PC-3 (cell line): ENCODE measurements around the gene CNTNAP2. TPM values are rescaled to one million over a fixed set of nuclear protein-coding genes. Genes with fewer than 3 reads are reported as not detected.

Source experiments
- ATAC-seq: fragments of 200-7000 bp; cut with Tn5 transposase; 2 replicates; pipeline ENCODE4 v1.9.1; 2020; ENCODE audit warnings: mild to moderate bottlenecking, moderate library complexity
- BruUV-seq: library from RNA; stranded (reverse); fragments of 400-500 nt; replicated peaks from 2 replicates; lab custom pipeline; 2021; lab: Mats Ljungman, UMichigan
- CTCF ChIA-PET: fragments of 300-600 bp; sonication (Branson Sonifier 250); formaldehyde crosslinking; loops from one replicate; lab custom pipeline; 2022; ENCODE audit warnings: antibody characterized with exemption; lab: Charles Lee
- POLR2A ChIA-PET: fragments of 300-600 bp; sonication (Branson Sonifier 250); formaldehyde crosslinking; loops from one replicate; lab custom pipeline; 2022; ENCODE audit warnings: antibody characterized with exemption; ENCODE audit not compliant: unreplicated experiment; lab: Charles Lee
- DNase-seq: peaks from one replicate; pipeline ENCODE4 v3.0.0-alpha.2; 2015
- H2AFZ ChIP-seq: fragments of 300-600 bp; sonication (generic); 2 replicates; pipeline ENCODE4 v1.6.0; 2016; ENCODE audit warnings: antibody characterized with exemption, low read length
- H3F3A ChIP-seq: fragments of 300-600 bp; sonication (generic); one replicate; pipeline ENCODE4 v1.6.0; 2017; ENCODE audit warnings: antibody characterized with exemption, low read length, control low read depth, mild to moderate bottlenecking; ENCODE audit not compliant: unreplicated experiment
- H3K27ac ChIP-seq: fragments of 300-600 bp; sonication (generic); 2 replicates; pipeline ENCODE4 v1.5.1; 2016; ENCODE audit warnings: mild to moderate bottlenecking, low read length
- H3K27me3 ChIP-seq: fragments of 300-600 bp; sonication (generic); 2 replicates; pipeline ENCODE4 v1.6.1; 2016; ENCODE audit warnings: low read length, mixed read lengths
- H3K36me3 ChIP-seq: fragments of 300-600 bp; sonication (generic); 2 replicates; pipeline ENCODE4 v1.6.1; 2016; ENCODE audit warnings: low read depth, mixed run types, low read length, mixed read lengths
- H3K4me1 ChIP-seq: fragments of 300-600 bp; sonication (generic); 2 replicates; pipeline ENCODE4 v1.5.1; 2016; ENCODE audit warnings: low read length; ENCODE audit not compliant: insufficient read depth
- H3K4me2 ChIP-seq: fragments of 300-600 bp; sonication (generic); 2 replicates; pipeline ENCODE4 v1.6.0; 2016; ENCODE audit warnings: low read length
- H3K4me3 ChIP-seq: fragments of 300-600 bp; sonication (generic); 2 replicates; pipeline ENCODE4 v1.5.1; 2016; ENCODE audit warnings: mild to moderate bottlenecking, low read length, mixed read lengths
- H3K79me2 ChIP-seq: fragments of 300-600 bp; sonication (generic); 2 replicates; pipeline ENCODE4 v1.6.1; 2017; ENCODE audit warnings: low read length, mixed read lengths
- H3K9ac ChIP-seq: fragments of 300-600 bp; sonication (generic); 2 replicates; pipeline ENCODE4 v1.6.0; 2016; ENCODE audit warnings: mild to moderate bottlenecking, low read length
- H3K9me2 ChIP-seq: fragments of 300-600 bp; sonication (generic); replicated peaks from 2 replicates; pipeline ENCODE4 v1.6.1; 2016; ENCODE audit warnings: mixed run types, low read length, mixed read lengths
- H3K9me3 ChIP-seq: fragments of 300-600 bp; sonication (generic); 2 replicates; pipeline ENCODE4 v1.6.1; 2016; ENCODE audit warnings: low read length, mixed read lengths
- H4K20me1 ChIP-seq: fragments of 300-600 bp; sonication (generic); 2 replicates; pipeline ENCODE4 v1.6.1; 2016; ENCODE audit warnings: low read length, mixed read lengths
- CTCF ChIP-seq: fragments of 300-600 bp; sonication (generic); conservative IDR thresholded peaks from 2 replicates; pipeline ENCODE4 v1.5.1; 2017; ENCODE audit warnings: antibody characterized with exemption, low read depth, mild to moderate bottlenecking, low read length
- EZH2 ChIP-seq: fragments of 300-600 bp; sonication (generic); IDR thresholded peaks from one replicate; pipeline ENCODE4 v1.6.1; 2017; ENCODE audit warnings: antibody characterized with exemption, mild to moderate bottlenecking, low read length; ENCODE audit not compliant: unreplicated experiment
- EZH2phosphoT487 ChIP-seq: fragments of 300-600 bp; sonication (generic); IDR thresholded peaks from 2 replicates; pipeline ENCODE4 v1.6.1; 2018; ENCODE audit warnings: mild to moderate bottlenecking, antibody characterized with exemption, low read length, borderline replicate concordance
- intact Hi-C: fragments of 100-400 bp; cut with micrococcal nuclease; formaldehyde crosslinking; loops from 2 replicates; pipeline ENCODE4 v1.9.0; 2023
- total RNA-seq: library from RNA; depleted of rRNA; stranded (reverse); fragments of >200 nt; gene quantifications from 2 replicates; pipeline ENCODE4 v1.2.3, GENCODE V29; 2014

Gene CNTNAP2
- total RNA-seq, 1 experiment from 2014 or later: 1.5 TPM

- intact Hi-C loops: no loop called here
- CTCF ChIA-PET: no interaction called here
- BruUV-seq: no TSS peak
Observed at GRCh38 chr7:146201945-146202344, 85.3 kb downstream of the CNTNAP2 start.

GRCh38 chr7:146206270-146206669 lies 89.7 kb downstream of the CNTNAP2 start:
- TF ChIP-seq EZH2 (no peak), EZH2phosphoT487 (no peak), CTCF (no peak)
- H3K4me2 ChIP-seq: no peak overlapping the region
- H3K9me2 ChIP-seq: no peaks in the 10 kb centered on the region
- ChIA-PET POLR2A (no interaction called here), CTCF (no interaction called here)
- no peak overlapping the region for H3K9ac ChIP-seq
- intact Hi-C loops: no loop called here
- H3K9me3 ChIP-seq: no peaks in the 10 kb centered on the region
- no TSS peak for BruUV-seq
- H3F3A ChIP-seq: no peaks in the 10 kb centered on the region
- no peaks in the 10 kb centered on the region for H3K4me1 ChIP-seq
- no peak overlapping the region for H3K27ac ChIP-seq
- ATAC-seq: no peak
- no peak overlapping the region for H3K4me3 ChIP-seq
- no peak for DNase-seq
- H2AFZ ChIP-seq: no peak overlapping the region
- no peaks in the 10 kb centered on the region for H4K20me1 ChIP-seq
- H3K27me3 ChIP-seq: no peaks in the 10 kb centered on the region
- H3K79me2 ChIP-seq: no peaks in the 10 kb centered on the region
- H3K36me3 ChIP-seq: no peaks in the 10 kb centered on the region

More at GRCh38 chr7:146201945-146202344, 85.3 kb downstream of the CNTNAP2 start:
- Histone ChIP-seq H3K79me2 (no peaks in the 10 kb centered on the region), H3K9ac (no peak overlapping the region), H3K9me2 (no peaks in the 10 kb centered on the region), H3K4me3 (no peak overlapping the region), H3K36me3 (no peaks in the 10 kb centered on the region), H2AFZ (no peak overlapping the region), H3K4me2 (no peak overlapping the region), H4K20me1 (no peaks in the 10 kb centered on the region), H3F3A (no peaks in the 10 kb centered on the region), H3K27me3 (no peaks in the 10 kb centered on the region), H3K4me1 (no peaks in the 10 kb centered on the region), H3K27ac (no peak overlapping the region), H3K9me3 (no peaks in the 10 kb centered on the region)
- POLR2A ChIA-PET: no interaction called here
- no peak for TF ChIP-seq EZH2
- no peak for TF ChIP-seq EZH2phosphoT487
- TF ChIP-seq CTCF: no peak
- ATAC-seq (no peak), DNase-seq (no peak)

GRCh38 chr7:146208492-146208891 lies 91.9 kb downstream of the CNTNAP2 start:
- Histone ChIP-seq H3K79me2 (no peaks in the 10 kb centered on the region), H3K27me3 (no peaks in the 10 kb centered on the region), H3K9me3 (no peaks in the 10 kb centered on the region), H3K4me3 (no peak overlapping the region), H3K9ac (no peak overlapping the region), H2AFZ (no peak overlapping the region), H3F3A (no peaks in the 10 kb centered on the region), H4K20me1 (no peaks in the 10 kb centered on the region), H3K4me1 (no peaks in the 10 kb centered on the region), H3K4me2 (no peak overlapping the region), H3K27ac (no peak overlapping the region), H3K9me2 (no peaks in the 10 kb centered on the region), H3K36me3 (no peaks in the 10 kb centered on the region)
- ATAC-seq: no peak
- DNase-seq: no peak
- no TSS peak for BruUV-seq
- CTCF ChIA-PET: interaction anchor here (0.6 kb wide), 1 partner anchor 427 kb away, joined by 3 read pairs; no protein-coding TSS in a partner anchor
- no peak for TF ChIP-seq CTCF
- no peak for TF ChIP-seq EZH2
- TF ChIP-seq EZH2phosphoT487: no peak
- intact Hi-C loops: no loop called here
- POLR2A ChIA-PET: no interaction called here
